H1 (cell line): ENCODE measurements around the gene HABP4. TPM values are rescaled to one million over a fixed set of nuclear protein-coding genes. Genes with fewer than 3 reads are reported as not detected.

ENCODE experiments used
- CTCF ChIA-PET: fragments of 300-600 bp; sonication (Branson Sonifier 250); formaldehyde crosslinking; loops from one replicate; lab custom pipeline; 2021; ENCODE audit not compliant: partially characterized antibody; lab: Charles Lee
- POLR2A ChIA-PET: fragments of 300-600 bp; sonication (Branson Sonifier 250); formaldehyde crosslinking; loops from one replicate; lab custom pipeline; 2021; ENCODE audit warnings: inconsistent platforms; ENCODE audit not compliant: partially characterized antibody; lab: Charles Lee
- DNase-seq, 2 experiments: peaks; one replicate each; pipeline versions ENCODE4 v3.0.0 to v3.0.0-alpha.2; 2010 to 2022; ENCODE audit warnings: low spot score in 2 of 2, low read depth in 1 of 2, mixed read lengths in 1 of 2
- FAIRE-seq: peaks from 2 replicates; lab custom pipeline; 2011; peaks lifted over from hg19 to GRCh38; lab: Jason Lieb, UNC
- H2AFZ ChIP-seq: 2 replicates; pipeline ENCODE4 v1.8.1; 2012; ENCODE audit warnings: low read length, inconsistent platforms
- H2AK5ac ChIP-seq: 2 replicates; pipeline ENCODE4 v1.6.1; 2013; ENCODE audit warnings: low read depth, low read length
- H2BK120ac ChIP-seq: replicated peaks from 2 replicates; pipeline ENCODE3; 2013; ENCODE audit warnings: low read depth, low read length, inconsistent platforms
- H2BK12ac ChIP-seq: 2 replicates; pipeline ENCODE4 v1.6.1; 2013; ENCODE audit warnings: low read depth, low read length
- H2BK15ac ChIP-seq: 2 replicates; pipeline ENCODE4 v1.6.1; 2013; ENCODE audit warnings: low read length
- H2BK20ac ChIP-seq: 2 replicates; pipeline ENCODE4 v1.6.1; 2013; ENCODE audit warnings: low read length
- H2BK5ac ChIP-seq: 2 replicates; pipeline ENCODE4 v1.6.1; 2013; ENCODE audit warnings: low read depth, low read length
- H3K14ac ChIP-seq: 2 replicates; pipeline ENCODE4 v1.6.1; 2013; ENCODE audit warnings: inconsistent platforms; ENCODE audit not compliant: insufficient read length
- H3K18ac ChIP-seq: 2 replicates; pipeline ENCODE4 v1.6.1; 2013; ENCODE audit warnings: low read length; ENCODE audit errors: extremely low read depth
- H3K23ac ChIP-seq: 2 replicates; pipeline ENCODE4 v1.6.1; 2013; ENCODE audit warnings: inconsistent platforms; ENCODE audit not compliant: insufficient read length
- H3K23me2 ChIP-seq: 2 replicates; pipeline ENCODE4 v1.6.1; 2013; ENCODE audit warnings: low read depth, low read length
- H3K27ac ChIP-seq: 2 replicates; pipeline ENCODE4 v1.6.1; 2011; ENCODE audit warnings: low read depth, low read length, inconsistent platforms
- H3K27me3 ChIP-seq, 4 experiments: replicated peaks in 1 of 4; 1 replicate in 1 of 4; 2 replicates in 3 of 4; pipeline versions ENCODE4 v1.6.1 to v1.8.1; 2011 to 2013; ENCODE audit warnings: low read length in 3 of 4, mild to moderate bottlenecking in 3 of 4, inconsistent platforms in 2 of 4, mixed read lengths in 2 of 4, moderate library complexity in 1 of 4; ENCODE audit not compliant: control insufficient read depth in 3 of 4, insufficient read depth in 3 of 4; ENCODE audit errors: extremely low read depth in 1 of 4
- H3K36me3 ChIP-seq, 4 experiments: 2 replicates each; pipeline versions ENCODE4 v1.6.1 to v1.8.1; 2011 to 2013; ENCODE audit warnings: mild to moderate bottlenecking in 4 of 4, low read length in 3 of 4, moderate library complexity in 2 of 4, control low read depth in 1 of 4, inconsistent platforms in 1 of 4; ENCODE audit not compliant: insufficient read depth in 4 of 4, control insufficient read depth in 2 of 4
- H3K4ac ChIP-seq: replicated peaks from 2 replicates; pipeline ENCODE3; 2013; ENCODE audit warnings: low read length, low read depth, mixed read lengths, inconsistent platforms; ENCODE audit not compliant: insufficient read length
- H3K4me1 ChIP-seq, 4 experiments: replicated peaks in 1 of 4; 1 replicate in 1 of 4; 2 replicates in 3 of 4; pipeline versions ENCODE4 v1.6.1 to v1.8.1; 2011 to 2013; ENCODE audit warnings: low read length in 3 of 4, inconsistent platforms in 2 of 4, mixed read lengths in 1 of 4; ENCODE audit not compliant: insufficient read depth in 4 of 4, control insufficient read depth in 3 of 4
- H3K4me2 ChIP-seq, 2 experiments: 2 replicates each; pipeline versions ENCODE4 v1.6.1 to v1.8.1; 2011 to 2013; ENCODE audit warnings: low read depth in 2 of 2, low read length in 2 of 2, control low read depth in 1 of 2, inconsistent platforms in 1 of 2, mild to moderate bottlenecking in 1 of 2; ENCODE audit not compliant: insufficient read depth in 1 of 2
- H3K4me3 ChIP-seq, 4 experiments: fragments of 200-600, 300-600 bp in 1 of 4; sonication (generic), shearing (Covaris generic), sonication (Bioruptor Twin) in 1 of 4; 2 replicates each; pipeline versions ENCODE4 v1.5.1 to v1.8.1; 2011 to 2016; ENCODE audit warnings: low read length in 4 of 4, low read depth in 3 of 4, control low read depth in 2 of 4, inconsistent platforms in 2 of 4, mild to moderate bottlenecking in 2 of 4, mixed read lengths in 1 of 4, moderate library complexity in 1 of 4; ENCODE audit not compliant: insufficient read depth in 2 of 4; ENCODE audit errors: extremely low read depth in 1 of 4
- H3K56ac ChIP-seq: replicated peaks from 2 replicates; pipeline ENCODE3; 2013; ENCODE audit warnings: low read depth, mild to moderate bottlenecking, mixed read lengths, low read length, inconsistent platforms; ENCODE audit not compliant: insufficient read length
- H3K79me1 ChIP-seq: 2 replicates; pipeline ENCODE4 v1.6.1; 2013; ENCODE audit warnings: low read depth, low read length, control low read depth
- H3K79me2 ChIP-seq, 2 experiments: 2 replicates each; pipeline versions ENCODE4 v1.6.1 to v1.8.1; 2012 to 2013; ENCODE audit warnings: low read length in 2 of 2, mild to moderate bottlenecking in 2 of 2, inconsistent platforms in 1 of 2; ENCODE audit not compliant: insufficient read depth in 2 of 2, control insufficient read depth in 1 of 2
- H3K9ac ChIP-seq, 4 experiments: replicated peaks in 1 of 4; 1 replicate in 1 of 4; 2 replicates in 3 of 4; pipeline versions ENCODE4 v1.6.1 to v1.8.1; 2011 to 2013; ENCODE audit warnings: low read depth in 3 of 4, low read length in 3 of 4, control low read depth in 2 of 4, mild to moderate bottlenecking in 2 of 4, moderate library complexity in 2 of 4, inconsistent platforms in 1 of 4; ENCODE audit errors: extremely low read depth in 1 of 4
- H3K9me3 ChIP-seq, 2 experiments: 2 replicates each; pipeline versions ENCODE4 v1.6.1 to v1.8.1; 2012 to 2013; ENCODE audit warnings: mild to moderate bottlenecking in 2 of 2, moderate library complexity in 2 of 2, control low read depth in 1 of 2, inconsistent platforms in 1 of 2, low read depth in 1 of 2, low read length in 1 of 2, mixed read lengths in 1 of 2; ENCODE audit not compliant: insufficient read depth in 2 of 2
- H4K20me1 ChIP-seq, 2 experiments: replicated peaks in 1 of 2; 2 replicates each; pipeline versions ENCODE3 to v1.8.1; 2011 to 2013; ENCODE audit warnings: inconsistent platforms in 2 of 2, low read length in 2 of 2, mild to moderate bottlenecking in 1 of 2; ENCODE audit not compliant: insufficient read depth in 2 of 2, control insufficient read depth in 1 of 2
- H4K5ac ChIP-seq: 2 replicates; pipeline ENCODE4 v1.6.1; 2013; ENCODE audit warnings: low read length, low read depth, mixed read lengths, inconsistent platforms; ENCODE audit not compliant: insufficient read length
- H4K8ac ChIP-seq: 2 replicates; pipeline ENCODE4 v1.8.0; 2013; ENCODE audit warnings: mild to moderate bottlenecking, moderate library complexity, low read length, inconsistent platforms; ENCODE audit not compliant: insufficient read depth; ENCODE audit errors: extremely low read depth
- H4K91ac ChIP-seq: replicated peaks from 2 replicates; pipeline ENCODE3; 2013; ENCODE audit warnings: low read length, mixed read lengths, inconsistent platforms; ENCODE audit not compliant: insufficient read length
- CEBPB ChIP-seq: IDR thresholded peaks from 2 replicates; pipeline ENCODE4 v1.6.1; 2012; ENCODE audit warnings: low read depth, low read length
- EP300 ChIP-seq, 2 experiments: IDR thresholded peaks; 1 replicate in 1 of 2; 2 replicates in 1 of 2; pipeline ENCODE4 v1.6.1; 2011 to 2012; ENCODE audit warnings: low read depth in 2 of 2, low read length in 2 of 2, mild to moderate bottlenecking in 2 of 2, borderline replicate concordance in 1 of 2, inconsistent platforms in 1 of 2, moderate library complexity in 1 of 2
- GABPA ChIP-seq: IDR thresholded peaks from 2 replicates; pipeline ENCODE4 v1.6.1; 2011; ENCODE audit warnings: mild to moderate bottlenecking, low read length, moderate library complexity, borderline replicate concordance; ENCODE audit not compliant: insufficient read depth
- HDAC2 ChIP-seq, 2 experiments: fragments of 300-600 bp in 1 of 2; sonication (generic) in 1 of 2; IDR thresholded peaks; 2 replicates each; pipeline ENCODE4 v1.6.1; 2011 to 2012; ENCODE audit warnings: low read depth in 2 of 2, low read length in 2 of 2, mild to moderate bottlenecking in 2 of 2, moderate library complexity in 2 of 2, borderline replicate concordance in 1 of 2, inconsistent platforms in 1 of 2
- RXRA ChIP-seq: IDR thresholded peaks from 2 replicates; pipeline ENCODE4 v1.6.1; 2011; ENCODE audit warnings: low read depth, mild to moderate bottlenecking, low read length, moderate library complexity; ENCODE audit not compliant: insufficient read depth
- WGBS, 2 experiments: shearing (Covaris generic) in 1 of 2; methylation state at CpG; one replicate each; pipeline versions ENCODE4 v1.1.6 to v1.1.7; 2013 to 2015; ENCODE audit warnings: low lambda C conversion rate in 2 of 2, mixed read lengths in 2 of 2, inconsistent platforms in 1 of 2, low coverage in 1 of 2, missing lambda C conversion rate in 1 of 2; ENCODE audit not compliant: insufficient replicate concordance in 2 of 2, insufficient coverage in 1 of 2, insufficient read length in 1 of 2; ENCODE audit errors: extremely low coverage in 1 of 2, missing lambda C conversion rate in 1 of 2; 5-methylcytosine and 5-hydroxymethylcytosine counted together
- polyA plus RNA-seq, 7 experiments: library from polyadenylated mRNA; depleted of rRNA in 3 of 7; stranded (reverse) in 5 of 7; unstranded in 2 of 7; fragments of >200 nt in 5 of 7; fragments of 200-250 nt in 2 of 7; gene quantifications; 1 replicate in 5 of 7; 2 replicates in 1 of 7; 4 replicates in 1 of 7; pipeline versions ENCODE4 v1.2.1 to v1.2.3, GENCODE V29; 2011 to 2013; ENCODE audit warnings: missing spikeins in 2 of 7, mixed read lengths in 2 of 7
- total RNA-seq: library from RNA; stranded (reverse); fragmentation: NEBNext Ultra II Directional; extraction: Animal tissue kit (Norgen Biotek cat#: 25700); gene quantifications from 2 replicates; pipeline ENCODE4 v1.2.1, GENCODE V29; 2021

Gene HABP4
- total and polyA plus RNA-seq, 2 of the 8 experiments (the other 6 are each of a cell fraction or from before 2014, with no cell fraction given): 3.3 to 11.2 TPM

- Histone ChIP-seq H2AFZ (no peak overlapping the region), H4K91ac (no peak overlapping the region), H2BK120ac (no peak overlapping the region), H3K23me2 (no peaks in the 10 kb centered on the region), H2AK5ac (no peak overlapping the region), H3K79me1 (no peaks in the 10 kb centered on the region; the same call in 1 of the 2 replicates), H2BK12ac (no peak overlapping the region), H3K23ac (no peak overlapping the region), H4K5ac (no peak overlapping the region), H3K4me2 (no peak overlapping the region), H4K20me1 (peaks cover 0 to 7% of the 10 kb centered on the region in 2 experiments), H3K79me2 (no peaks in the 10 kb centered on the region), H3K14ac (no peak overlapping the region), H3K9me3 (no peaks in the 10 kb centered on the region), H3K9ac (no peak overlapping the region), H3K4me3 (no peak overlapping the region), H2BK5ac (no peak overlapping the region), H2BK20ac (no peak overlapping the region), H3K27ac (no peak overlapping the region), H3K36me3 (peaks cover 0 to 28% (median 12%) of the 10 kb centered on the region in 4 experiments; a peak in 4 of 8 replicates), H3K4me1 (peaks cover 0 to 4% (median 0%) of the 10 kb centered on the region in 4 experiments; a peak in 1 of 7 replicates), H2BK15ac (no peak overlapping the region), H4K8ac (no peak overlapping the region), H3K56ac (no peak overlapping the region), H3K18ac (no peak overlapping the region), H3K4ac (no peak overlapping the region), H3K27me3 (no peaks in the 10 kb centered on the region)
- 90% methylated on average over 12 of the region's 12 CpGs; no CpG with 5 or more reads in 1 of the 2 experiments for WGBS, 2 experiments
- CTCF ChIA-PET: interaction anchor here (0.6 to 1.1 kb wide), 3 partner anchors 8 to 53 kb away, joined by 3 read pairs; no protein-coding TSS in a partner anchor
- DNase-seq (no peak), FAIRE-seq (no peak)
- POLR2A ChIA-PET: interaction anchor here (0.6 to 1.4 kb wide), 4 partner anchors 10 to 195 kb away, joined by 3 to 4 read pairs (median 3); no protein-coding TSS in a partner anchor
- TF ChIP-seq RXRA (no peak), HDAC2 (IDR thresholded peaks at IDR 0.05; ENCODE audit: borderline replicate concordance in 1 of 2, low read depth in 2 of 2, low read length in 2 of 2) (no peak), GABPA (no peak), CEBPB (no peak), EP300 (IDR thresholded peaks at IDR 0.05; ENCODE audit: borderline replicate concordance in 1 of 2, low read depth in 2 of 2, low read length in 2 of 2) (no peak)
Observed at GRCh38 chr9:96489482-96489979, 39.6 kb downstream of the HABP4 start.
